MM.1S (cell line): Measurements from ENCODE around the gene CMTM2.

ENCODE experiments used
- EZH2 ChIP-seq: fragments of 300-600 bp; sonication (generic); optimal IDR thresholded peaks from 2 replicates; pipeline ENCODE3; 2017; ENCODE audit warnings: low read depth, mild to moderate bottlenecking, antibody characterized with exemption, low read length, mixed read lengths
- EZH2phosphoT487 ChIP-seq: fragments of 300-600 bp; sonication (generic); IDR thresholded peaks from 2 replicates; pipeline ENCODE4 v1.6.1; 2018; ENCODE audit warnings: antibody characterized with exemption, low read length
- TF ChIP-seq, protein P1 (sequence below): fragments of 300-600 bp; sonication (generic); IDR thresholded peaks from 2 replicates; pipeline ENCODE4 v1.5.1; 2016; ENCODE audit warnings: antibody characterized with exemption, low read length, mixed read lengths

DNA sequence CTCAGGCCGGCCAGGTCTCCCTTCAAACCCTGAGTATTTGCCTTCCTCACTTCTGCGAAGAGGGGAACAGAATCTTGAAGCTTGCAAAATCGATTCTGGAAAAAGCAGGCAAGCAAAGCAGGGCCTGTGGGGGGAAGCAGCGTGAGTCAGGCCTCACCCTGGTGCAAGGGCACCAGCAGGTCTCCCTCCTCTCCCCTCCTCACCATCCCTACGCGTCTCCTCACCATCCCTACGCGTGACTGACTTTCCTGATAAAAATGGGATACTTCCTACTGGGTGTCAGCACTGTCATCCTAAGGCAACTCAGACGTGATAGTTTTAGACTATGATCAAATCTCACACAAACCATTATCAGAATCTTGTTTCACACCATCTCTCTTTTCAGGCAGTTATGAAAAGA is 37.3 kb downstream of the CMTM2 start:
- TF ChIP-seq, protein P1, sequence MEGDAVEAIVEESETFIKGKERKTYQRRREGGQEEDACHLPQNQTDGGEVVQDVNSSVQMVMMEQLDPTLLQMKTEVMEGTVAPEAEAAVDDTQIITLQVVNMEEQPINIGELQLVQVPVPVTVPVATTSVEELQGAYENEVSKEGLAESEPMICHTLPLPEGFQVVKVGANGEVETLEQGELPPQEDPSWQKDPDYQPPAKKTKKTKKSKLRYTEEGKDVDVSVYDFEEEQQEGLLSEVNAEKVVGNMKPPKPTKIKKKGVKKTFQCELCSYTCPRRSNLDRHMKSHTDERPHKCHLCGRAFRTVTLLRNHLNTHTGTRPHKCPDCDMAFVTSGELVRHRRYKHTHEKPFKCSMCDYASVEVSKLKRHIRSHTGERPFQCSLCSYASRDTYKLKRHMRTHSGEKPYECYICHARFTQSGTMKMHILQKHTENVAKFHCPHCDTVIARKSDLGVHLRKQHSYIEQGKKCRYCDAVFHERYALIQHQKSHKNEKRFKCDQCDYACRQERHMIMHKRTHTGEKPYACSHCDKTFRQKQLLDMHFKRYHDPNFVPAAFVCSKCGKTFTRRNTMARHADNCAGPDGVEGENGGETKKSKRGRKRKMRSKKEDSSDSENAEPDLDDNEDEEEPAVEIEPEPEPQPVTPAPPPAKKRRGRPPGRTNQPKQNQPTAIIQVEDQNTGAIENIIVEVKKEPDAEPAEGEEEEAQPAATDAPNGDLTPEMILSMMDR = no peak
- TF ChIP-seq EZH2 = no peak
- no peak for TF ChIP-seq EZH2phosphoT487
